Neural progenitor cell (in vitro differentiated cells): ENCODE results near the gene SRSF8. TPM values are rescaled to one million over a fixed set of nuclear protein-coding genes. Genes with fewer than 3 reads are reported as not detected.
"Not testable (repeated sequence)": the region's sequence is repeated elsewhere in the genome, so short reads cannot be mapped to it uniquely, and the experiment has no call there.

Source experiments
- DNase-seq: peaks from one replicate; pipeline ENCODE4 v3.0.0-alpha.2; 2016; ENCODE audit warnings: low spot score
- H2AFZ ChIP-seq: fragments of 200-600 bp; sonication (generic); replicated peaks from 2 replicates; pipeline ENCODE4 v1.6.1; 2016; ENCODE audit warnings: antibody characterized with exemption
- H3F3A ChIP-seq: fragments of 200-600 bp; sonication (generic); 2 replicates; pipeline ENCODE4 v1.6.1; 2016; ENCODE audit warnings: antibody characterized with exemption, low read depth
- H3K27ac ChIP-seq: fragments of 200-600 bp; sonication (generic); 2 replicates; pipeline ENCODE4 v1.5.1; 2016; ENCODE audit warnings: mild to moderate bottlenecking
- H3K27me3 ChIP-seq: fragments of 200-600 bp; sonication (generic); 2 replicates; pipeline ENCODE4 v1.6.1; 2016; ENCODE audit warnings: mild to moderate bottlenecking, moderate library complexity
- H3K36me3 ChIP-seq: fragments of 200-600 bp; sonication (generic); 2 replicates; pipeline ENCODE4 v1.5.1; 2016
- H3K4me1 ChIP-seq: fragments of 200-600 bp; sonication (generic); 2 replicates; pipeline ENCODE4 v1.6.1; 2016; ENCODE audit warnings: mixed run types
- H3K4me2 ChIP-seq: fragments of 200-600 bp; sonication (generic); 2 replicates; pipeline ENCODE4 v1.6.1; 2016
- H3K4me3 ChIP-seq: fragments of 200-600 bp; sonication (generic); 2 replicates; pipeline ENCODE4 v1.5.1; 2016
- H3K79me2 ChIP-seq: fragments of 200-600 bp; sonication (generic); 2 replicates; pipeline ENCODE4 v1.6.1; 2016; ENCODE audit warnings: low read depth
- H3K9ac ChIP-seq: fragments of 200-600 bp; sonication (generic); 2 replicates; pipeline ENCODE4 v1.6.1; 2016
- H3K9me3 ChIP-seq: fragments of 200-600 bp; sonication (generic); 2 replicates; pipeline ENCODE4 v1.5.1; 2016; ENCODE audit warnings: low read depth
- H4K20me1 ChIP-seq: fragments of 200-600 bp; sonication (generic); 2 replicates; pipeline ENCODE4 v1.6.1; 2016; ENCODE audit warnings: low read depth
- H3K27ac Mint-ChIP-seq: 3 replicates; pipeline ENCODE4 v1.8.0; 2021; ENCODE audit warnings: mixed read lengths
- H3K27me3 Mint-ChIP-seq: 2 replicates; pipeline ENCODE4 v1.8.0; 2022; ENCODE audit warnings: low read depth, mild to moderate bottlenecking, inconsistent platforms, moderate library complexity, mixed read lengths; ENCODE audit not compliant: insufficient read depth
- H3K36me3 Mint-ChIP-seq: 3 replicates; pipeline ENCODE4 v1.8.0; 2021; ENCODE audit warnings: mixed read lengths
- H3K4me1 Mint-ChIP-seq: 3 replicates; pipeline ENCODE4 v1.8.0; 2021; ENCODE audit warnings: mixed read lengths
- H3K4me3 Mint-ChIP-seq: 3 replicates; pipeline ENCODE4 v1.8.0; 2021; ENCODE audit warnings: mild to moderate bottlenecking, moderate library complexity, mixed read lengths
- H3K9me3 Mint-ChIP-seq: 3 replicates; pipeline ENCODE4 v1.8.0; 2020; ENCODE audit warnings: mixed read lengths
- CTCF ChIP-seq: fragments of 200-600 bp; sonication (generic); IDR thresholded peaks from 2 replicates; pipeline ENCODE4 v1.5.1; 2017; ENCODE audit warnings: antibody characterized with exemption, mild to moderate bottlenecking
- EZH2 ChIP-seq: fragments of 200-600 bp; sonication (generic); IDR thresholded peaks from 2 replicates; pipeline ENCODE4 v1.6.1; 2017; ENCODE audit warnings: antibody characterized with exemption, mild to moderate bottlenecking, moderate library complexity
- EZH2phosphoT487 ChIP-seq: fragments of 200-600 bp; sonication (generic); IDR thresholded peaks from 2 replicates; pipeline ENCODE4 v1.6.1; 2017; ENCODE audit warnings: antibody characterized with exemption
- total RNA-seq: library from RNA; depleted of rRNA; stranded (reverse); fragments of >200 nt; gene quantifications from 2 replicates; pipeline ENCODE4 v1.2.3, GENCODE V29; 2015; ENCODE audit warnings: low replicate concordance

Gene SRSF8
- total RNA-seq, 1 donor from 2014 or later = 17.6 TPM

- Histone ChIP-seq H3K4me2 (peak overlapping the region; percentile 19), H2AFZ (peak overlapping the region; percentile 21), H3K27ac (no peak overlapping the region), H3F3A (peaks cover 16% of the 10 kb centered on the region), H3K36me3 (no peaks in the 10 kb centered on the region), H3K9ac (no peak overlapping the region), H3K4me3 (no peak overlapping the region), H3K27me3 (no peaks in the 10 kb centered on the region), H3K79me2 (no peaks in the 10 kb centered on the region), H3K9me3 (no peaks in the 10 kb centered on the region), H4K20me1 (no peaks in the 10 kb centered on the region), H3K4me1 (peaks cover 34% of the 10 kb centered on the region)
- Mint-ChIP-seq H3K27ac (peak overlapping the region; percentile 35), H3K27me3 (peaks cover 7% of the 10 kb centered on the region), H3K36me3 (peaks cover 9% of the 10 kb centered on the region), H3K4me3 (peak overlapping the region; percentile 57), H3K9me3 (no peaks in the 10 kb centered on the region), H3K4me1 (peaks cover 50% of the 10 kb centered on the region)
- TF ChIP-seq EZH2phosphoT487 = no peak
- no peak for TF ChIP-seq CTCF
- TF ChIP-seq EZH2 = no peak
- DNase-seq = peak; percentile 13
Measured at GRCh38 chr11:95108671-95109551, 42.2 kb downstream of the SRSF8 start.

- not testable (repeated sequence) for H3K79me2 ChIP-seq, H3K27ac ChIP-seq, H3K4me3 Mint-ChIP-seq, DNase-seq, H3K9me3 Mint-ChIP-seq, H3K27me3 Mint-ChIP-seq, H3K27ac Mint-ChIP-seq, H4K20me1 ChIP-seq, H3K4me2 ChIP-seq, H2AFZ ChIP-seq, H3K36me3 Mint-ChIP-seq, H3K9ac ChIP-seq, H3K4me3 ChIP-seq, H3K9me3 ChIP-seq, H3K27me3 ChIP-seq, H3K36me3 ChIP-seq
- Histone ChIP-seq H3F3A (peaks cover 16% of the 10 kb centered on the region), H3K4me1 (peaks cover 34% of the 10 kb centered on the region)
- H3K4me1 Mint-ChIP-seq = peaks cover 38% of the 10 kb centered on the region
Measured at GRCh38 chr11:95111471-95111870, 44.8 kb downstream of the SRSF8 start.

- peak; percentile 11 for DNase-seq
- Mint-ChIP-seq H3K27me3 (peaks cover 4% of the 10 kb centered on the region), H3K4me3 (no peak overlapping the region), H3K36me3 (peaks cover 9% of the 10 kb centered on the region), H3K4me1 (peaks cover 34% of the 10 kb centered on the region), H3K9me3 (no peaks in the 10 kb centered on the region), H3K27ac (no peak overlapping the region)
- H4K20me1 ChIP-seq = no peaks in the 10 kb centered on the region
- no peak for TF ChIP-seq EZH2
- no peak for TF ChIP-seq CTCF
- TF ChIP-seq EZH2phosphoT487 = no peak
- no peak overlapping the region for H3K9ac ChIP-seq
- H3K4me1 ChIP-seq = peaks cover 32% of the 10 kb centered on the region
- no peak overlapping the region for H2AFZ ChIP-seq
- no peak overlapping the region for H3K4me2 ChIP-seq
- H3K9me3 ChIP-seq = no peaks in the 10 kb centered on the region
- H3K79me2 ChIP-seq = no peaks in the 10 kb centered on the region
- peaks cover 16% of the 10 kb centered on the region for H3F3A ChIP-seq
- H3K27me3 ChIP-seq = no peaks in the 10 kb centered on the region
- H3K27ac ChIP-seq = no peak overlapping the region
- no peak overlapping the region for H3K4me3 ChIP-seq
- no peaks in the 10 kb centered on the region for H3K36me3 ChIP-seq
Measured at GRCh38 chr11:95111923-95112540, 45.3 kb downstream of the SRSF8 start.

- H3K36me3 ChIP-seq = no peaks in the 10 kb centered on the region
- no peak overlapping the region for H3K4me3 ChIP-seq
- H3F3A ChIP-seq = peaks cover 7% of the 10 kb centered on the region
- H3K27ac Mint-ChIP-seq = no peak overlapping the region
- no peak overlapping the region for H3K4me3 Mint-ChIP-seq
- TF ChIP-seq CTCF = no peak
- TF ChIP-seq EZH2phosphoT487 = no peak
- TF ChIP-seq EZH2 = no peak
- no peak overlapping the region for H3K4me2 ChIP-seq
- no peaks in the 10 kb centered on the region for H3K9me3 ChIP-seq
- H3K9me3 Mint-ChIP-seq = peaks cover 4% of the 10 kb centered on the region
- no peak overlapping the region for H3K9ac ChIP-seq
- H3K4me1 ChIP-seq = peaks cover 9% of the 10 kb centered on the region
- no peak for DNase-seq
- H3K36me3 Mint-ChIP-seq = peaks cover 1% of the 10 kb centered on the region
- H3K27ac ChIP-seq = no peak overlapping the region
- peaks cover under 1% of the 10 kb centered on the region for H3K4me1 Mint-ChIP-seq
- no peaks in the 10 kb centered on the region for H4K20me1 ChIP-seq
- H2AFZ ChIP-seq = no peak overlapping the region
- H3K27me3 ChIP-seq = no peaks in the 10 kb centered on the region
- peaks cover 2% of the 10 kb centered on the region for H3K27me3 Mint-ChIP-seq
- H3K79me2 ChIP-seq = no peaks in the 10 kb centered on the region
Measured at GRCh38 chr11:95115597-95115996, 48.9 kb downstream of the SRSF8 start.
